ENCODE measurements around the gene SPATA31D4.
"Not testable (repeated sequence)": the region's sequence is repeated elsewhere in the genome, so short reads cannot be mapped to it uniquely, and the experiment has no call there.

SPATA31D4 gene

GRCh38 chr9:81928305-81928704 is at the start of gene SPATA31D4:
Gene SPATA31D4, plus strand, starts transcription at chr9:81928428. Its CDS starts 86 bp downstream, at chr9:81928514.
- H3K4me3 ChIP-seq; H3K9me3 ChIP-seq (ENCODE audit: low read depth, low read length); H3K36me3 ChIP-seq (ENCODE audit: insufficient read depth, low read length); H3K27ac ChIP-seq; H3K9ac ChIP-seq (ENCODE audit: insufficient read length); DNase-seq (ENCODE audit: low read depth, low spot score): not testable (repeated sequence)

GRCh38 chr9:81878530-81878929 is 49.7 kb upstream of the SPATA31D4 start:
- TF ChIP-seq FOXP2 (optimal IDR thresholded peaks at IDR 0.05; ENCODE audit: control extremely low read depth, extremely low read length, insufficient read depth), result no peak
- TF ChIP-seq EZH2 (IDR thresholded peaks at IDR 0.05), result no peak
- no peak for TF ChIP-seq POLR2AphosphoS5 (IDR thresholded peaks at IDR 0.05; ENCODE audit: borderline replicate concordance, low read depth, low read length)
- H3K36me3 ChIP-seq (ENCODE audit: insufficient read depth, low read length), result no peaks in the 10 kb centered on the region
- DNase-seq (ENCODE audit: low read depth, low spot score), result no peak

GRCh38 chr9:81879501-81879916 is 48.7 kb upstream of the SPATA31D4 start:
- no peak overlapping the region for H3K4me3 ChIP-seq
- H3K27ac ChIP-seq, result no peak overlapping the region
- no peak overlapping the region for H3K9ac ChIP-seq (ENCODE audit: insufficient read length)
- no peaks in the 10 kb centered on the region for H3K9me3 ChIP-seq (ENCODE audit: low read depth, low read length)
- DNase-seq (ENCODE audit: low read depth, low spot score), result no peak
- TF ChIP-seq POLR2AphosphoS5 (IDR thresholded peaks at IDR 0.05; ENCODE audit: borderline replicate concordance, low read depth, low read length) (no peak), FOXP2 (optimal IDR thresholded peaks at IDR 0.05; ENCODE audit: control extremely low read depth, extremely low read length, insufficient read depth) (no peak), EZH2 (IDR thresholded peaks at IDR 0.05) (no peak)
- no peaks in the 10 kb centered on the region for H3K36me3 ChIP-seq (ENCODE audit: insufficient read depth, low read length)

More at GRCh38 chr9:81878530-81878929, 49.7 kb upstream of the SPATA31D4 start:
- no peak overlapping the region for H3K4me3 ChIP-seq
- no peak overlapping the region for H3K27ac ChIP-seq
- no peaks in the 10 kb centered on the region for H3K9me3 ChIP-seq (ENCODE audit: low read depth, low read length)
- H3K9ac ChIP-seq (ENCODE audit: insufficient read length), result no peak overlapping the region

- Histone ChIP-seq H3K9ac (ENCODE audit: insufficient read length) (no peak overlapping the region), H3K4me3 (no peak overlapping the region), H3K27ac (no peak overlapping the region), H3K9me3 (ENCODE audit: low read depth, low read length) (no peaks in the 10 kb centered on the region), H3K36me3 (ENCODE audit: insufficient read depth, low read length) (no peaks in the 10 kb centered on the region)
- TF ChIP-seq FOXP2 (optimal IDR thresholded peaks at IDR 0.05; ENCODE audit: control extremely low read depth, extremely low read length, insufficient read depth), result no peak
- TF ChIP-seq POLR2AphosphoS5 (IDR thresholded peaks at IDR 0.05; ENCODE audit: borderline replicate concordance, low read depth, low read length), result no peak
- TF ChIP-seq EZH2 (IDR thresholded peaks at IDR 0.05), result no peak
- no peak for DNase-seq (ENCODE audit: low read depth, low spot score)
Measured at GRCh38 chr9:81885602-81886001, 42.6 kb upstream of the SPATA31D4 start.

- Histone ChIP-seq H3K4me3 (no peak overlapping the region), H3K9ac (ENCODE audit: insufficient read length) (no peak overlapping the region), H3K36me3 (ENCODE audit: insufficient read depth, low read length) (no peaks in the 10 kb centered on the region), H3K27ac (no peak overlapping the region), H3K9me3 (ENCODE audit: low read depth, low read length) (no peaks in the 10 kb centered on the region)
- no peak for TF ChIP-seq POLR2AphosphoS5 (IDR thresholded peaks at IDR 0.05; ENCODE audit: borderline replicate concordance, low read depth, low read length)
- no peak for TF ChIP-seq EZH2 (IDR thresholded peaks at IDR 0.05)
- TF ChIP-seq FOXP2 (optimal IDR thresholded peaks at IDR 0.05; ENCODE audit: control extremely low read depth, extremely low read length, insufficient read depth), result no peak
- no peak for DNase-seq (ENCODE audit: low read depth, low spot score)
Measured at GRCh38 chr9:81886665-81887064, 41.6 kb upstream of the SPATA31D4 start.

GRCh38 chr9:81890104-81890503 is 38.1 kb upstream of the SPATA31D4 start:
- H3K27ac ChIP-seq, result no peak overlapping the region
- no peak for TF ChIP-seq FOXP2 (optimal IDR thresholded peaks at IDR 0.05; ENCODE audit: control extremely low read depth, extremely low read length, insufficient read depth)
- TF ChIP-seq POLR2AphosphoS5 (IDR thresholded peaks at IDR 0.05; ENCODE audit: borderline replicate concordance, low read depth, low read length), result no peak
- TF ChIP-seq EZH2 (IDR thresholded peaks at IDR 0.05), result no peak

GRCh38 chr9:81892440-81892839 is 35.8 kb upstream of the SPATA31D4 start:
- no peaks in the 10 kb centered on the region for H3K36me3 ChIP-seq (ENCODE audit: insufficient read depth, low read length)
- H3K27ac ChIP-seq, result no peak overlapping the region
- H3K9ac ChIP-seq (ENCODE audit: insufficient read length), result no peak overlapping the region
- no peak overlapping the region for H3K4me3 ChIP-seq
- no peak for DNase-seq (ENCODE audit: low read depth, low spot score)
- H3K9me3 ChIP-seq (ENCODE audit: low read depth, low read length), result no peaks in the 10 kb centered on the region
- TF ChIP-seq FOXP2 (optimal IDR thresholded peaks at IDR 0.05; ENCODE audit: control extremely low read depth, extremely low read length, insufficient read depth) (no peak), POLR2AphosphoS5 (IDR thresholded peaks at IDR 0.05; ENCODE audit: borderline replicate concordance, low read depth, low read length) (no peak), EZH2 (IDR thresholded peaks at IDR 0.05) (no peak)

More at GRCh38 chr9:81890104-81890503, 38.1 kb upstream of the SPATA31D4 start:
- H3K4me3 ChIP-seq, result no peak overlapping the region
- H3K9ac ChIP-seq (ENCODE audit: insufficient read length), result no peak overlapping the region
- H3K36me3 ChIP-seq (ENCODE audit: insufficient read depth, low read length), result no peaks in the 10 kb centered on the region
- DNase-seq (ENCODE audit: low read depth, low spot score), result no peak
- H3K9me3 ChIP-seq (ENCODE audit: low read depth, low read length), result no peaks in the 10 kb centered on the region

- Histone ChIP-seq H3K9ac (ENCODE audit: insufficient read length) (no peak overlapping the region), H3K9me3 (ENCODE audit: low read depth, low read length) (no peaks in the 10 kb centered on the region), H3K36me3 (ENCODE audit: insufficient read depth, low read length) (no peaks in the 10 kb centered on the region), H3K4me3 (no peak overlapping the region), H3K27ac (no peak overlapping the region)
- TF ChIP-seq EZH2 (IDR thresholded peaks at IDR 0.05) (no peak), POLR2AphosphoS5 (IDR thresholded peaks at IDR 0.05; ENCODE audit: borderline replicate concordance, low read depth, low read length) (no peak), FOXP2 (optimal IDR thresholded peaks at IDR 0.05; ENCODE audit: control extremely low read depth, extremely low read length, insufficient read depth) (no peak)
- no peak for DNase-seq (ENCODE audit: low read depth, low spot score)
Measured at GRCh38 chr9:81893929-81894328, 34.3 kb upstream of the SPATA31D4 start.

- no peak for DNase-seq (ENCODE audit: low read depth, low spot score)
- Histone ChIP-seq H3K27ac (no peak overlapping the region), H3K4me3 (no peak overlapping the region), H3K9ac (ENCODE audit: insufficient read length) (no peak overlapping the region), H3K36me3 (ENCODE audit: insufficient read depth, low read length) (no peaks in the 10 kb centered on the region), H3K9me3 (ENCODE audit: low read depth, low read length) (no peaks in the 10 kb centered on the region)
- TF ChIP-seq EZH2 (IDR thresholded peaks at IDR 0.05) (no peak), FOXP2 (optimal IDR thresholded peaks at IDR 0.05; ENCODE audit: control extremely low read depth, extremely low read length, insufficient read depth) (no peak), POLR2AphosphoS5 (IDR thresholded peaks at IDR 0.05; ENCODE audit: borderline replicate concordance, low read depth, low read length) (no peak)
Measured at GRCh38 chr9:81894891-81895290, 33.3 kb upstream of the SPATA31D4 start.
